Measurements from ENCODE around the gene ERICH6.

ERICH6 gene

GRCh38 chr3:150620002-150620689, 83.6 kb downstream of the ERICH6 start:
- Histone ChIP-seq H3K36me3 (ENCODE audit: control insufficient read depth, insufficient read depth, low read length) (peaks cover 4% of the 10 kb centered on the region), H3K4me3 (ENCODE audit: insufficient read depth, low read depth, low read length) (no peak overlapping the region), H3K27me3 (ENCODE audit: control insufficient read depth, insufficient read depth, low read length, poor library complexity, severe bottlenecking) (no peaks in the 10 kb centered on the region), H3K4me1 (ENCODE audit: control insufficient read depth, insufficient read depth, low read length) (no peaks in the 10 kb centered on the region), H3K27ac (ENCODE audit: insufficient read depth, low read depth, low read length, poor library complexity, severe bottlenecking) (no peak overlapping the region), H3K9me3 (ENCODE audit: control insufficient read depth, low read length) (no peaks in the 10 kb centered on the region)
- whole genome bisulfite sequencing, 2 experiments = 90 to 94% methylated on average over 5 to 7 of the region's 7 CpGs

DNA sequence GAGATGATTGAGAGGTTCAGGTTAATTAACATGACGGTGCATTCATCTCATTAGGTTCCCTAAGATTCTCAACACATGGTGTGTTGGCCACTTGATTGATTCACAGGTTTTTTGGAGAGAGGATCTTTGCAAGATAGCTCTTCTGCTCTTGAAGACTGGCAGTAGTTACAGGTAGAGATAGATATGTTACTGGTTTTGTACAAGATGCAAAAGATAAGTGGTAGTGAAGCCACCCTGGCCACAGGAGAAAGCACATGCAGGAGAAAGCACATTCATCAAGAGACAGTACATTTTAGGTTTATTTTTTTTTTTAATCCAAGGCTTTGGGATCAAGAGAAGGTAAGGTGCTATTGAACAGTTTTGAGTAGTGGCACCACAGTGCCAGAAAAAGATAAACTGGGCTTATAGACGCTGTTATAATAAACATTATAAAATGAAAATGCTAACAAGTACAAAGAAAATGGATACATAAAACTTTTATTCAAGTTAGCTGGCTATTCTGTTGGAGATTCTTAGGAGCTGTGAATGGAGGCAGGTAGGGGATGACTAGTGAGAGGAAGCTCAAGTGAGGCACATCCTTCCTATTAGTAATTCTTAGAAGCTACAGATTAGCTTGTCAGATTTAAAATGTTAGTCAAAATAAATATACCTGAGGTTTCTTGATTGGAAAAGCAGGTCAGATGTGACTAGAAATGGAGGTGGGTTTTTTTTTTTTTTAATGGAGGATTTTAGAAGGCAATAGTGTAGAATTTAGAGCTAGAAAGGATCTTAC, 89.8 kb downstream of the ERICH6 start:
- H3K4me1 ChIP-seq (ENCODE audit: control insufficient read depth, insufficient read depth, low read length) = no peaks in the 10 kb centered on the region
- 100% methylated on average over 1 of the region's 2 CpGs for WGBS, 2 experiments
- H3K36me3 ChIP-seq (ENCODE audit: control insufficient read depth, insufficient read depth, low read length) = peaks cover 11% of the 10 kb centered on the region

GRCh38 chr3:150613034-150613433, 90.7 kb downstream of the ERICH6 start:
- WGBS, 2 experiments = 92 to 100% methylated on average over 1 of the region's 2 CpGs
- Histone ChIP-seq H3K27ac (ENCODE audit: insufficient read depth, low read depth, low read length, poor library complexity, severe bottlenecking) (no peak overlapping the region), H3K36me3 (ENCODE audit: control insufficient read depth, insufficient read depth, low read length) (peaks cover 11% of the 10 kb centered on the region), H3K4me1 (ENCODE audit: control insufficient read depth, insufficient read depth, low read length) (no peaks in the 10 kb centered on the region), H3K4me3 (ENCODE audit: insufficient read depth, low read depth, low read length) (no peak overlapping the region), H3K9me3 (ENCODE audit: control insufficient read depth, low read length) (no peaks in the 10 kb centered on the region), H3K27me3 (ENCODE audit: control insufficient read depth, insufficient read depth, low read length, poor library complexity, severe bottlenecking) (no peaks in the 10 kb centered on the region)

More for the DNA sequence above, 89.8 kb downstream of the ERICH6 start:
- Histone ChIP-seq H3K27me3 (ENCODE audit: control insufficient read depth, insufficient read depth, low read length, poor library complexity, severe bottlenecking) (no peaks in the 10 kb centered on the region), H3K9me3 (ENCODE audit: control insufficient read depth, low read length) (no peaks in the 10 kb centered on the region), H3K27ac (ENCODE audit: insufficient read depth, low read depth, low read length, poor library complexity, severe bottlenecking) (no peak overlapping the region), H3K4me3 (ENCODE audit: insufficient read depth, low read depth, low read length) (no peak overlapping the region)

GRCh38 chr3:150612494-150612893, 91.2 kb downstream of the ERICH6 start:
- Histone ChIP-seq H3K27ac (ENCODE audit: insufficient read depth, low read depth, low read length, poor library complexity, severe bottlenecking) (no peak overlapping the region), H3K27me3 (ENCODE audit: control insufficient read depth, insufficient read depth, low read length, poor library complexity, severe bottlenecking) (no peaks in the 10 kb centered on the region), H3K36me3 (ENCODE audit: control insufficient read depth, insufficient read depth, low read length) (peaks cover 11% of the 10 kb centered on the region), H3K4me3 (ENCODE audit: insufficient read depth, low read depth, low read length) (no peak overlapping the region), H3K4me1 (ENCODE audit: control insufficient read depth, insufficient read depth, low read length) (peaks cover 2% of the 10 kb centered on the region), H3K9me3 (ENCODE audit: control insufficient read depth, low read length) (no peaks in the 10 kb centered on the region)
- WGBS, 2 experiments = 83% methylated on average over 1 of the region's 1 CpG; no CpG with 5 or more reads in 1 of the 2 experiments

- 96% methylated on average over 34 of the region's 34 CpGs for WGBS, 2 experiments
- H3K9me3 ChIP-seq (ENCODE audit: control insufficient read depth, low read length) = no peaks in the 10 kb centered on the region
- peaks cover 8% of the 10 kb centered on the region for H3K4me1 ChIP-seq (ENCODE audit: control insufficient read depth, insufficient read depth, low read length)
- H3K27ac ChIP-seq (ENCODE audit: insufficient read depth, low read depth, low read length, poor library complexity, severe bottlenecking) = no peak overlapping the region
- H3K36me3 ChIP-seq (ENCODE audit: control insufficient read depth, insufficient read depth, low read length) = peaks cover 7% of the 10 kb centered on the region
- H3K4me3 ChIP-seq (ENCODE audit: insufficient read depth, low read depth, low read length) = no peak overlapping the region
- no peaks in the 10 kb centered on the region for H3K27me3 ChIP-seq (ENCODE audit: control insufficient read depth, insufficient read depth, low read length, poor library complexity, severe bottlenecking)
Observed at GRCh38 chr3:150611666-150612065, 92.1 kb downstream of the ERICH6 start.

GRCh38 chr3:150610785-150611184, 92.9 kb downstream of the ERICH6 start:
- H3K4me1 ChIP-seq (ENCODE audit: control insufficient read depth, insufficient read depth, low read length) = peaks cover 8% of the 10 kb centered on the region
- WGBS, 2 experiments = no CpG with 5 or more reads among the region's 1 CpG
- H3K27ac ChIP-seq (ENCODE audit: insufficient read depth, low read depth, low read length, poor library complexity, severe bottlenecking) = no peak overlapping the region
- H3K36me3 ChIP-seq (ENCODE audit: control insufficient read depth, insufficient read depth, low read length) = peaks cover 7% of the 10 kb centered on the region
- H3K4me3 ChIP-seq (ENCODE audit: insufficient read depth, low read depth, low read length) = no peak overlapping the region
- no peaks in the 10 kb centered on the region for H3K9me3 ChIP-seq (ENCODE audit: control insufficient read depth, low read length)
- H3K27me3 ChIP-seq (ENCODE audit: control insufficient read depth, insufficient read depth, low read length, poor library complexity, severe bottlenecking) = no peaks in the 10 kb centered on the region

DNA sequence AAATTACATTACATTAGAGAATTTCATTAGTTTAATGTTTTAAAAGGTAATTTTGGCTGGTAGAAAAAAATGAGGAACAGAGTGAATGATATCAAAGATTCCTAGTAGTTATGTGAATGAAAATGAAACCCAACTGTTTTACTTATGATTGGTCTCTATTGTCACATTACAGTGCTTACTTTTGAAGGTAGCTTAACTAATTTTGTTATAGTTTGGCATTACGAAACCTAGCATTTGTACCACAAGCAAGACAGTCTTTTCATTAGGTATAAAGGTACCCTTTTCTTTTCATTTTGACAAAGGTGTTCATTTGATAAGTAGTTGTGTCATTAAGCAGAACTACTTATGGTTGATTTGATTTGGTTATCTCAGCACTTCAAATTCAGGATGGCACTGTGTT, 93.7 kb downstream of the ERICH6 start:
- H3K9me3 ChIP-seq (ENCODE audit: control insufficient read depth, low read length) = no peaks in the 10 kb centered on the region
- no peaks in the 10 kb centered on the region for H3K27me3 ChIP-seq (ENCODE audit: control insufficient read depth, insufficient read depth, low read length, poor library complexity, severe bottlenecking)
- H3K36me3 ChIP-seq (ENCODE audit: control insufficient read depth, insufficient read depth, low read length) = peaks cover 7% of the 10 kb centered on the region
- 0% methylated on average over 1 of the region's 1 CpG for WGBS, 2 experiments
- no peak overlapping the region for H3K4me3 ChIP-seq (ENCODE audit: insufficient read depth, low read depth, low read length)
- H3K27ac ChIP-seq (ENCODE audit: insufficient read depth, low read depth, low read length, poor library complexity, severe bottlenecking) = no peak overlapping the region
- H3K4me1 ChIP-seq (ENCODE audit: control insufficient read depth, insufficient read depth, low read length) = peaks cover 8% of the 10 kb centered on the region

Data from ectodermal cell (in vitro differentiated cells).